CD14-positive monocyte (primary cell): ENCODE measurements around the gene NR2C2AP. TPM values are rescaled to one million over a fixed set of nuclear protein-coding genes. Genes with fewer than 3 reads are reported as not detected.

Experiments
- DNase-seq, 3 donors: peaks; one replicate each; pipeline ENCODE4 v3.0.0-alpha.2; 2011 to 2022
- H2AFZ ChIP-seq: 2 replicates; pipeline ENCODE4 v1.6.0; 2012; ENCODE audit warnings: mild to moderate bottlenecking, low read depth, low read length, inconsistent platforms; ENCODE audit not compliant: insufficient read depth, poor library complexity, severe bottlenecking
- H3K27ac ChIP-seq, 2 donors: 1 replicate in 1 of 2; 2 replicates in 1 of 2; pipeline ENCODE4 v1.5.1; 2012 to 2013; ENCODE audit warnings: low read length in 2 of 2, control low read depth in 1 of 2, inconsistent platforms in 1 of 2, low read depth in 1 of 2, mild to moderate bottlenecking in 1 of 2
- H3K27me3 ChIP-seq, 2 donors: one replicate each; pipeline versions ENCODE4 v1.6.0 to v1.6.1; 2011 to 2013; ENCODE audit warnings: low read length in 2 of 2; ENCODE audit not compliant: control insufficient read depth in 2 of 2, insufficient read depth in 2 of 2
- H3K36me3 ChIP-seq, 2 donors: replicated peaks in 1 of 2; 1 replicate in 1 of 2; 2 replicates in 1 of 2; pipeline versions ENCODE4 v1.5.1 to v1.6.1; 2012 to 2013; ENCODE audit warnings: low read length in 2 of 2, control low read depth in 1 of 2, inconsistent platforms in 1 of 2, mild to moderate bottlenecking in 1 of 2; ENCODE audit not compliant: insufficient read depth in 2 of 2, control insufficient read depth in 1 of 2
- H3K4me1 ChIP-seq, 2 donors: 1 replicate in 1 of 2; 2 replicates in 1 of 2; pipeline versions ENCODE4 v1.5.1 to v1.6.1; 2012 to 2013; ENCODE audit warnings: low read length in 2 of 2, control low read depth in 1 of 2, inconsistent platforms in 1 of 2, mild to moderate bottlenecking in 1 of 2, moderate library complexity in 1 of 2; ENCODE audit not compliant: insufficient read depth in 2 of 2, control insufficient read depth in 1 of 2
- H3K4me2 ChIP-seq: replicated peaks from 2 replicates; pipeline ENCODE3; 2012; ENCODE audit warnings: low read length, moderate library complexity, mild to moderate bottlenecking; ENCODE audit not compliant: poor library complexity, severe bottlenecking; ENCODE audit errors: extremely low read depth
- H3K4me3 ChIP-seq, 3 experiments: fragments of 200-600 bp in 1 of 3; sonication (generic) in 1 of 3; replicated peaks in 1 of 3; 1 replicate in 2 of 3; 2 replicates in 1 of 3; pipeline ENCODE4 v1.5.1; 2011 to 2013; ENCODE audit warnings: low read length in 3 of 3, mild to moderate bottlenecking in 3 of 3, control low read depth in 2 of 3, low read depth in 2 of 3, inconsistent platforms in 1 of 3, moderate library complexity in 1 of 3
- H3K79me2 ChIP-seq: 2 replicates; pipeline ENCODE4 v1.6.0; 2012; ENCODE audit warnings: mild to moderate bottlenecking, control low read depth, inconsistent platforms, low read length, moderate library complexity; ENCODE audit not compliant: insufficient read depth
- H3K9ac ChIP-seq: 2 replicates; pipeline ENCODE4 v1.6.0; 2017; ENCODE audit warnings: low read length, mild to moderate bottlenecking; ENCODE audit not compliant: insufficient read depth, poor library complexity, severe bottlenecking
- H3K9me3 ChIP-seq, 2 donors: replicated peaks in 1 of 2; 1 replicate in 1 of 2; 2 replicates in 1 of 2; pipeline versions ENCODE4 v1.5.1 to v1.6.1; 2012 to 2013; ENCODE audit warnings: low read length in 2 of 2, control low read depth in 1 of 2; ENCODE audit not compliant: control insufficient read depth in 1 of 2, insufficient read depth in 1 of 2
- H4K20me1 ChIP-seq: 2 replicates; pipeline ENCODE4 v1.6.0; 2012; ENCODE audit warnings: mild to moderate bottlenecking, low read length, control low read depth, moderate library complexity; ENCODE audit not compliant: insufficient read depth
- H3K27ac Mint-ChIP-seq, 7 donors: one replicate each; pipeline ENCODE4 v1.8.0; 2020; ENCODE audit warnings: mild to moderate bottlenecking in 7 of 7, mixed read lengths in 7 of 7, moderate library complexity in 6 of 7, inconsistent platforms in 2 of 7
- H3K27me3 Mint-ChIP-seq, 3 donors: one replicate each; pipeline ENCODE4 v1.8.0; 2021 to 2022; ENCODE audit warnings: low read depth in 3 of 3, mild to moderate bottlenecking in 3 of 3, mixed read lengths in 3 of 3, moderate library complexity in 3 of 3, inconsistent platforms in 1 of 3
- H3K36me3 Mint-ChIP-seq, 2 donors: one replicate each; pipeline ENCODE4 v1.8.0; 2020; ENCODE audit warnings: mixed read lengths in 2 of 2, inconsistent platforms in 1 of 2, mild to moderate bottlenecking in 1 of 2
- H3K4me1 Mint-ChIP-seq: one replicate; pipeline ENCODE4 v1.8.0; 2020; ENCODE audit warnings: mild to moderate bottlenecking, mixed read lengths
- H3K4me3 Mint-ChIP-seq, 2 donors: one replicate each; pipeline ENCODE4 v1.8.0; 2020; ENCODE audit warnings: mild to moderate bottlenecking in 2 of 2, mixed read lengths in 2 of 2, moderate library complexity in 1 of 2
- H3K9me3 Mint-ChIP-seq, 7 donors: one replicate each; pipeline ENCODE4 v1.8.0; 2020 to 2022; ENCODE audit warnings: mixed read lengths in 7 of 7, mild to moderate bottlenecking in 6 of 7, moderate library complexity in 6 of 7, inconsistent platforms in 2 of 7
- WGBS: methylation state at CpG from one replicate; pipeline ENCODE4 v1.1.5; 2013; ENCODE audit warnings: missing lambda C conversion rate; ENCODE audit not compliant: insufficient coverage; 5-methylcytosine and 5-hydroxymethylcytosine counted together
- intact Hi-C, 2 donors: fragments of 100-400 bp; cut with micrococcal nuclease; formaldehyde crosslinking; loops; one replicate each; pipeline versions ENCODE4 v1.15.0 to v1.15.1; 2023
- polyA plus RNA-seq, 3 donors: library from polyadenylated mRNA; depleted of rRNA in 1 of 3; unstranded in 2 of 3; stranded (reverse) in 1 of 3; fragments of 300-500 nt in 2 of 3; fragments of >200 nt in 1 of 3; fragmentation: Illumina TruSeq in 2 of 3; gene quantifications; 1 replicate in 2 of 3; 2 replicates in 1 of 3; pipeline ENCODE4 v1.2.3, GENCODE V29; 2012 to 2021
- TF ChIP-seq, protein P1 (sequence below): fragments of 200-600 bp; IDR thresholded peaks from one replicate; pipeline ENCODE4 v1.8.0; 2022; ENCODE audit warnings: antibody characterized with exemption, mild to moderate bottlenecking

NR2C2AP gene
- polyA plus RNA-seq, 3 donors: 6.4 to 7.8 (median 6.4) TPM

DNA sequence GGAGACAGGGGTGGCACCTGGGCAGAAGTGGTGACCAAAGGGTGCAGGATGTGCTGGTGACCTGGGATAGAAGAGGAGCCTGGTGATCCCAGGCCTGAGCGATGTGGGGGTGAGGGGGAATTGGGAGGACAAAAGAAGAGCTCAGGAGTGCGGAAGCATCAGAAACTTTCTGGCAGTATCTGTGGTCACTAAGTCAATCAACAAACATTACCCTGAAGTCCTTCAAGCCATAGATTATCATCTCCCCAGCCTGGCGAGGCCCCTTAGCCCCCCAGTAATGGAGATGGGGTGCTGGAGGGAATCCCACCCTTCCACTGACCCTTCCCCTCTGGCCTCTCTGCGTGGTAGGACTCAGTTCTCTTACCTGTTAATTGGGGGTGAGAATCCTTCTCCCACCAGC lies 43.7 kb downstream of the NR2C2AP start:
- Mint-ChIP-seq H3K27me3 (peaks cover 0 to 3% (median 2%) of the 10 kb centered on the region in 3 donors), H3K36me3 (peaks cover 14 to 17% of the 10 kb centered on the region in 2 donors), H3K27ac (peak overlapping the region in 1 of 7 donors; percentile 59), H3K4me1 (no peaks in the 10 kb centered on the region), H3K4me3 (no peak overlapping the region), H3K9me3 (peaks cover 0 to 8% (median 0%) of the 10 kb centered on the region in 7 donors)
- Histone ChIP-seq H3K27ac (no peak overlapping the region), H3K9me3 (peaks cover 0 to 4% of the 10 kb centered on the region in 2 donors), H4K20me1 (no peaks in the 10 kb centered on the region), H3K79me2 (no peaks in the 10 kb centered on the region), H3K4me1 (no peaks in the 10 kb centered on the region), H3K27me3 (no peaks in the 10 kb centered on the region), H3K36me3 (peaks cover 0 to 7% of the 10 kb centered on the region in 2 donors), H3K4me3 (no peak overlapping the region), H3K9ac (no peak overlapping the region), H3K4me2 (no peak overlapping the region), H2AFZ (no peak overlapping the region)
- no CpG with 5 or more reads among the region's 4 CpGs for WGBS
- TF ChIP-seq, protein P1, sequence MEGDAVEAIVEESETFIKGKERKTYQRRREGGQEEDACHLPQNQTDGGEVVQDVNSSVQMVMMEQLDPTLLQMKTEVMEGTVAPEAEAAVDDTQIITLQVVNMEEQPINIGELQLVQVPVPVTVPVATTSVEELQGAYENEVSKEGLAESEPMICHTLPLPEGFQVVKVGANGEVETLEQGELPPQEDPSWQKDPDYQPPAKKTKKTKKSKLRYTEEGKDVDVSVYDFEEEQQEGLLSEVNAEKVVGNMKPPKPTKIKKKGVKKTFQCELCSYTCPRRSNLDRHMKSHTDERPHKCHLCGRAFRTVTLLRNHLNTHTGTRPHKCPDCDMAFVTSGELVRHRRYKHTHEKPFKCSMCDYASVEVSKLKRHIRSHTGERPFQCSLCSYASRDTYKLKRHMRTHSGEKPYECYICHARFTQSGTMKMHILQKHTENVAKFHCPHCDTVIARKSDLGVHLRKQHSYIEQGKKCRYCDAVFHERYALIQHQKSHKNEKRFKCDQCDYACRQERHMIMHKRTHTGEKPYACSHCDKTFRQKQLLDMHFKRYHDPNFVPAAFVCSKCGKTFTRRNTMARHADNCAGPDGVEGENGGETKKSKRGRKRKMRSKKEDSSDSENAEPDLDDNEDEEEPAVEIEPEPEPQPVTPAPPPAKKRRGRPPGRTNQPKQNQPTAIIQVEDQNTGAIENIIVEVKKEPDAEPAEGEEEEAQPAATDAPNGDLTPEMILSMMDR: no peak
- DNase-seq: no peak
- intact Hi-C loops: no loop called here

DNA sequence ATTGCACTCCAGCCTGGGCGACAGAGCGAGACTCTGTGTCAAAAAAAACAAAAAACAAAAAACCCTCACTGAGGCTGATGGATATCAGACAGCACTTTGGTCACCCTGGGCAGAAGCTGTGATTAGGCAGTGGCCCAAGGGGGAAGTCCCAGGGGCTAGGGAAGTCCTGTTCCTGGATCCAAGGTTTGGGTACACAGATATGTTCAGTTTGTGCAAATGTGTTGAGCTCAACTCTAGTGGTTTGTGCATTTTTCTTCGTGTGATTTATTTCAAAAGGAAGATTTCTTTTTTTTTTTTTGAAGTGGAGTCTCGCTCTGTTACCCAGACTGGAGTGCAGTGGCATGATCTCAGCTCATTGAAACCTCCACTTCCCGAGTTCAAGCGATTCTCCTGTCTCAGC lies 45.4 kb downstream of the NR2C2AP start:
- no peaks in the 10 kb centered on the region for H3K79me2 ChIP-seq
- no peaks in the 10 kb centered on the region for H3K27me3 ChIP-seq
- H3K36me3 ChIP-seq: peaks cover 0 to 7% of the 10 kb centered on the region in 2 donors
- no peak overlapping the region for H3K9ac ChIP-seq
- no peak for DNase-seq
- no CpG with 5 or more reads among the region's 6 CpGs for WGBS
- H4K20me1 ChIP-seq: no peaks in the 10 kb centered on the region
- H2AFZ ChIP-seq: no peak overlapping the region
- H3K9me3 ChIP-seq: peaks cover 0 to 4% of the 10 kb centered on the region in 2 donors
- H3K4me2 ChIP-seq: no peak overlapping the region
- no peak overlapping the region for H3K27ac ChIP-seq
- Mint-ChIP-seq H3K9me3 (peaks cover 0 to 8% (median 0%) of the 10 kb centered on the region in 7 donors), H3K4me3 (no peak overlapping the region), H3K27ac (no peak overlapping the region), H3K4me1 (no peaks in the 10 kb centered on the region), H3K27me3 (peaks cover 0 to 2% (median 1%) of the 10 kb centered on the region in 3 donors), H3K36me3 (peaks cover 14 to 18% of the 10 kb centered on the region in 2 donors)
- TF ChIP-seq, protein P1: no peak
- intact Hi-C loops: no loop called here
- H3K4me1 ChIP-seq: no peaks in the 10 kb centered on the region
- no peak overlapping the region for H3K4me3 ChIP-seq
